ENCODE results near the gene DNASE1L1.

Gene DNASE1L1

GRCh38 chrX:154365997-154366665 is 42.9 kb downstream of the DNASE1L1 start:
- no peak for TF ChIP-seq CTCF (IDR thresholded peaks at IDR 0.05; ENCODE audit: extremely low read depth, missing control alignments)
- no peak for DNase-seq (ENCODE audit: low spot score)

- no peak for DNase-seq (ENCODE audit: low spot score)
- no peak for TF ChIP-seq CTCF (IDR thresholded peaks at IDR 0.05; ENCODE audit: extremely low read depth, missing control alignments)
Measured at GRCh38 chrX:154365052-154365600, 43.9 kb downstream of the DNASE1L1 start.

GRCh38 chrX:154363706-154364439 is 45.2 kb downstream of the DNASE1L1 start:
- no peak for TF ChIP-seq CTCF (IDR thresholded peaks at IDR 0.05; ENCODE audit: extremely low read depth, missing control alignments)
- DNase-seq (ENCODE audit: low spot score) = no peak

GRCh38 chrX:154362085-154362742 is 46.8 kb downstream of the DNASE1L1 start:
- no peak for TF ChIP-seq CTCF (IDR thresholded peaks at IDR 0.05; ENCODE audit: extremely low read depth, missing control alignments)
- DNase-seq (ENCODE audit: low spot score) = no peak

GRCh38 chrX:154360155-154360713 is 48.8 kb downstream of the DNASE1L1 start:
- DNase-seq (ENCODE audit: low spot score) = no peak

GRCh38 chrX:154359362-154360154 is 49.5 kb downstream of the DNASE1L1 start:
- TF ChIP-seq CTCF (IDR thresholded peaks at IDR 0.05; ENCODE audit: extremely low read depth, missing control alignments) = no peak
- DNase-seq (ENCODE audit: low spot score) = no peak

More at GRCh38 chrX:154360155-154360713, 48.8 kb downstream of the DNASE1L1 start:
- TF ChIP-seq CTCF (IDR thresholded peaks at IDR 0.05; ENCODE audit: extremely low read depth, missing control alignments) = no peak
